ENCODE data around the gene OOEP.
A peak's percentile ranks its signal among the peaks of the same experiment; 100 is the strongest.

OOEP gene

DNA sequence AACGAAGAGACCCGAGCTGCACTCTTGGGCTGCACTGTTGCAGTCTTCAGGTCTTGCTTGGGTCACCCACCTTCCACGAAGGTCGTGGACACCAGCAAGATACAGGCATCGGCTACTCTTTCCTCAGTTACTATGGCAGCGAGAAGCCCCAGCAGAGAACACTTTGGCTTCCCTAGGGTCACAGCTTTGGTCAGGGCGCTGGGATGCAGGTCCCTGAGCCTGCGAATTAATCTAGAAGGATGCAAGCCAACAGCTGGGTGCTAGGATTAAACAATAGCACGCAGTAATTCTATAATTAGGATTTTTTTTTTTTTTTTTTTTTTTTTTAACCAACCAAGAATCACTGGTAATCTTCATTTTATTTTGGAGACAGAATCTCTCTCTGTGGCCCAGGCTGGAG, 5.1 kb downstream of the OOEP start:
- no peak for DNase-seq (ENCODE audit: low read depth, low spot score)

DNA sequence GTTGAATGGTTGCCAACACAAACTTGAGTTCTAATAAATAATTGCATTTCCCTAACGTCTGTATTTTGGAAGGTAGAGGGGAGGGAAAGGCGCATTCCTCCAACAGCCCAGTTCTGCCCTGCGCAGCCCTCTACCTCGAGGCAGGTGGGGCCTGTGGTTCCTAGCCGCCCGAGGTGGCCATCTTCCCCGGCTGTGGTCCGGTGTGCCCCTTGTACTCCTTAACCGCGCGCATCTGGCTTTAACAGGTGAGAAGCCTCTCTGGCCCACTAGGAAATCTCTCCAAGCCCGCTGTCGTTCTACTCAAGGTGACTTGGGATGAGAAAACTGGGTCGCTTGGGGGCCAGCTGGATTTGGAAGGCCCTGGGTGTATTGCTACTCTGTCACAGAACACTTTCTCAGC, 5.6 kb downstream of the OOEP start:
- no peak for DNase-seq (ENCODE audit: low read depth, low spot score)

DNA sequence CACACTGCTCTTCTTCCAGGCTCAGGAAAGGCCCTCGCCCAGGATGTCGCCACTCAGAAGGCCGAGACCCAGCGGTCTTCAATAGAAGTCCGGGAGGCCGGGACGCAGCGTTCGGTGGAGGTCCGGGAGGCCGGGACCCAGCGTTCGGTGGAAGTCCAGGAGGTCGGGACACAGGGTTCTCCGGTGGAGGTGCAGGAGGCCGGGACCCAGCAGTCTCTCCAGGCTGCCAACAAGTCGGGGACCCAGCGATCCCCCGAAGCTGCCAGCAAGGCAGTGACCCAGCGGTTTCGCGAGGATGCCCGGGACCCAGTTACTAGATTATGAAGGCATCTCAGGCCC, 6.2 kb downstream of the OOEP start:
- no peak for DNase-seq (ENCODE audit: low read depth, low spot score)

DNA sequence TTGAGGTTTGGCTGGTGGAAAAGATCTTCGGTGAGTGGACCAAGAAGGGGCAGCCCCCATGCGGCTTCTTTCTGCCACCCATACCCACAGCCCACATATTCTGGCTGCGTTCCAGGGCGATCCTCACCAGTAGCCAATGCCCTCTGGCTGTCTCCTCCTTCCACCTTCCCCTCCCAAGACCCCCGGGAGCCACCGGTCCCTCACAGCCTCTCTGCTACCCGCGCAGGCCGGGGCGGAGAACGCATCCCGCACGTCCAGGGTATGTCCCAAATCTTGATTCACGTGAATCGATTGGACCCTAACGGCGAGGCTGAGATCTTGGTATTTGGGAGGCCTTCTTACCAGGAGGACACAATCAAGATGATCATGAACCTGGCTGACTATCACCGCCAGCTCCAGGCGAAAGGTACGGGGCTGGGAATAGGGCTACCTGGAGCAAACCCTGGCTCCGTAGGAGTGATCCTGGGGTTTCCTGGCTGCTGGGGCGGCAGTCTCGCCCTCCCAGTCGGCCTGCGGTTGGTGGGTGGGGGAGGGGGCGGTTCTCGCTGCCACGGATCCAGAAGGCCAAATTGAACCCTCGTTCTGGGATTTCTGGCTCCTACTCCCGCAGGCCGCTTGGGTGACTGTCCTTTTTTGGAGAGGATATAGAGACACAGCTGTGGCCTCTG, 6.7 kb downstream of the OOEP start:
- DNase-seq (ENCODE audit: low read depth, low spot score), result no peak

DNA sequence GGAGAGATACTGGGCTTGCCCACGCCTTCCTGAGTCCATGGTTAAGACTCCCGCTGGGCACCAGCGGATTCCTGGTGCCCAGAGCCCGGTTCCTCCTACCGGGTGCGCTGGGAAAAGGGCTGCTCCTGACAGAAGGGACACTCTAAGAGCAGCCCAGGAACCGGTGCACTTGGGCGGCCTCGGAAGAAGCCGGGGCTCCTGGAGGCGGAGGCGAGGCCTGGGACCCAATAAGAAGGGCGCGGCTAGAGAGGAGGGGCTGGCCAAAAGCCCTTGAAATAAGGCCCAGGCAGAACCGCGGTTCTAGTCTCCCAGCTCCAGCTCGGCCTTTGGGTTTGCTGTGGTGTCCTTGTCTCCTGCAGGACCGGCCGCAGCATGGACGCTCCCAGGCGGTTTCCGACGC, 7.3 kb downstream of the OOEP start, which contains the start of gene KHDC3L:
TSS of gene KHDC3L (plus strand) at position 301 of the 400 bp plus-strand sequence. CDS start at position 373, 72 bp downstream.
- no peak for DNase-seq (ENCODE audit: low read depth, low spot score)

DNA sequence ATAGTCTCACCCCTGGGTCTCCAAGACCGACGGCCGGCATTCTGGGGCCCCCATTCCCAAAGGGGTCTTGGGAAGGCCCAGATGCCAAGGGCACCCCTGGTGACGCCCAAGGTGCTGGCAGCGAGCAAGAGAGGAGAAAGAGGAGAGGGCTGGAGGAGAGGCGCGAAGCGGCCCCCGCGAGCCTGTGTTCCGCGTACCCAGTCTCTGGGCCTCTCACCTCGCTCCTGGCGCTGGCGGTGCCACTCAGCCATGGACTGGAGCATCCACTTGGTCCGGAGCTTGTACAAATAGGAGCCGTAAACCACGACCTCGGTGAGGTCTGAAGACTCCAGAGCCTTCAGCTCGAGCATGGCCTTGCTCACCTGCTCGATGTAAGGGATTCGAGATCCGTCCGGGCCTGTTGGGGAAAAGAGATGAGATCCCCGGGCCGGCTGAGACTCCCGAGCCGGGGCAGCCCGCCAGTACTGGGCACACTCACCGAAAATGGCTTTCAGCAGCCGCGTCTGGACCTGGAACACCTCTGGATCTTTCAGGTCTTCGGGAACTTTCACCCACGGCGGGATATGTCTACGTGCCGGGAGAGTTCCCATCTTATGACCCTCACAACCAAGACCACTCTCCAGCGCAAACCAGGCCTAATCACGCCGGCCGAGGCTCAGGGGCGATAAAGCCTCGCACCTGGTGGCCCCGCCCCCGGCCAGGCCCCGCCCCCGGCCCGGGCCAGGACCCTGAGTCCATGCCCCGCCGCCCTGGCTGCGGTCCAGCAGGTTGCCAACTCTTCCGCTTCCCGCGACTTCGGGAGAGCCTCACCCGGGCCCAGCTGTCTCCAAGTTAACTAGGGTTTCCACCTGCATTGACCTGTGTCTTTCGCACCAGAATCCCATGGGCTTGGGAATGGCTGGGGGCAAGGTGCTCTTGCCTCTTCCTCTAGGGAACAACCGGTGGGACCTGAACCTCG, 15.8 kb downstream of the OOEP start, which contains the start of gene DPPA5:
TSS of gene DPPA5 (minus strand) at position 641 of the 958 bp plus-strand sequence. CDS start at position 590, 51 bp downstream.
- no peak for DNase-seq (ENCODE audit: low read depth, low spot score)

DNA sequence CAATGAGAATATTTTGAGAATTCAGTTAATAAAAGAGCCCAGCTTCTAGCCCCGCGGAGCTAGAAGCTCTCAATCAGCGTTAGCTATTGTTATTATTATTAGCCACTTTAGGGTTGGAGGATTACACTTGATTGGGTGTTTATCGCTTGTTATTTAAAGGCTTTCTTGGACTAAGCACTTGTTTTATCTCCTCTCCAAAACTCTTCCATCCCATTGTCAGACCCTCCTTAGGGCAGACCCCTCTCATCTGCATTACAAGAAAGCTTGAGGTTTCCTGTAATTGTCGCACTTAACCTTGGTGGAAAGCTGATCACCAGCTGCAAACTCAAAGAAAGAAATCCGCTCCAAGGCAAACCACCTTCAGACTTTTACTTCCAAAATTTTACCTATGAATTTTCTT, 20.4 kb downstream of the OOEP start:
- DNase-seq (ENCODE audit: low read depth, low spot score), result no peak

DNA sequence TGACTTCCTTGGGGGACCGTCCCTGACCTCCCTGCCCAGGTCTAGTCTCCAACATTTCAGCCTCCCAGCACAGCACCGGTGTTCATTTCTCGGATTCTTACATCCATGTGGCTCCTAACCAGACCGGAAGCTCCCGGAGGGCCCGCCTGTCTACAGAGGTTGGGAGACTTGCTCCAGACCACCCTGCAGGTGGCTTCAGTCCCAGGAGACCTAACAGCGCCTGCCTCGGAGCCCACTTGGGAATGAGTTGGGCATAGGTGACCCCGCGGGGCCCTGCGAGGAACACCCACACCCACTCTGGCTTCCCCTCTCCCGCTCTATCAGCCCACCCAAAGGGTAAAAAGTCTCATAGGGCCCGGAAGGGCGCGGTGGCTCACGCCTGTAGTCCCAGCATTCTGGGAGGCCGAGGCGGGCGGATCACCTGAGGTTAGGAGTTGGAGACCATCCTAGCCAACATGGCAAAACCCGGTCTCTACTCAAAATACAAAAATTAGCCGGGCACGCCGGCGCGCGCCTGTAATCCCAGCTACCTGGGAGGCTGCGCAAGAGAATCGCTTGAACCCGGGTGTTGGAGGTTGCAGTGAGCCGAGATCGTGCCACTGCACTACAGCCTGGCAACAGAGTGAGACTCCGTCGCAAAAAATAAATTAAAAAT, 21.0 kb downstream of the OOEP start:
- DNase-seq (ENCODE audit: low read depth, low spot score), result no peak

DNA sequence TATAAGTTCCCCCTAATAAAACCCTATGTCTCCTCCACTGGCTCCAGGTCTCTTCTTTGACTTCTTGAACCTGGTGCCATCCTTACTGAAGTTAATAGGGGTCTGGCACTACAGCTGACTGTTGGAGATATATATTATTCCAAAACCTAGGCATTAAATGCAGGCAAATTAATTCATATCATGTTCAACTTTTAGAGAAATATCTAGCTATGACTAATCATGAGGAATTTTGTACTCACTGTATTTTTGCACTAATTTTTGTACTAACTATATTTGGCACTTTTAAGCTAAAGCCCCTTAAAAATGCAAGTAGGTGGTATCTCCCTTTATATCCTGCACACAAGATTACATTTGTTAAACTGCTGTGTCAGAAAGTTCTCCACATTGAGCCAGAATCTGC, 26.5 kb downstream of the OOEP start:
- no peak for DNase-seq (ENCODE audit: low read depth, low spot score)

DNA sequence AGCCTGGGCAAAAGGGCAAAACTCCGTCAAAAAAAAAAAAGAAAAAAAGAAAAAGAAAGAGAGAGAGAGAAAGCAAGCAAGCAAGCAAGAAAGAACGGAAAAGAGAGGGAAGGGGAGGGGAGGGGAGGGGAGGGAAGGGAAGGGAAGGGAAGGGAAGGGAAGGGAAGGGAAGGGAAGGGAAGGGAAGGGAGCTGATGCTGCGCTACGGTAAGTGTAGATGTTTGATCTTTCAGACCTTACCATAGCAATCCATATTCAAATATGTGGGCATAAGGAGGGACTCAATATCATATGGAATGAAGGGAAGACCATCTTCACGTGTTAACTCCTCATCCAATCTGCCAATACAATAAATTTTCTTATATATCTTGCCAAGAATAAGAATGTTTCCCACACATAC, 27.5 kb downstream of the OOEP start:
- no peak for DNase-seq (ENCODE audit: low read depth, low spot score)

DNA sequence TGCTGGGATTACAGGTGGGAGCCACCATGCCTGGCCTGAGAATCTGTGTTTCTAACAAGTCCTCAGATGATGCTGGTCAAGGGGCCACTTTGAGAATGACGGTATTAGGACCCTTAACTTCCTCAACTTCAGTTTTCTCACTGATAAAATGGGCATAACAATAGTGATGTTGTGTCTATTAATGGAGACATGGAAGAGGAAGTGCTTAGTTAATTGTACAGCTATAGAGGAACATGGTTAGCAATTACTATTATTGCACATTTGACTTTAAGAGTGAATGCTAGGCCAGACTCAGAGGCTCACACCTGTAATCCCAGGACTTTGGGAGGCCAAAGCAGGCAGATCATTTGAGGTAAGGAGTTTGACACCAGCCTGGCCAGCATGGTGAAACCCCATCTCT, 28.4 kb downstream of the OOEP start:
- DNase-seq (ENCODE audit: low read depth, low spot score), result no peak

DNA sequence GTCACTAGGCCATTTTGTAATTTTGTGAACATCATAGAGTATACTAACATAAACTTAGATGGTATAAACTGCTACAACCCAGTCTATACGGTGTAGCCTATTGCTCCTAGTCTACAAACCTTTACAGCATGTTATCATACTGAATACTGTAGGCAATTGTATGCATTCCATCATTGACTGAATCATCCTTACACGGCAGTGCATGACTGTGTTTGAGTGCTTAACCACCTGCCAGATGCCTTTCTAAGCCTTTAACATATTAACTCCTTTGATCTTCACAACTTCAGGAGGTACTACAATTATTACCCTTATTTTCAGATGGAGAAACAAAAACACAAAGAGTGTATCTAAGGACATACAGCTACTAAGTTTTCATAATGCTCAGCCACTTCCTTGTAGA, 29.6 kb downstream of the OOEP start:
- DNase-seq (ENCODE audit: low read depth, low spot score), result peak; percentile 14

DNA sequence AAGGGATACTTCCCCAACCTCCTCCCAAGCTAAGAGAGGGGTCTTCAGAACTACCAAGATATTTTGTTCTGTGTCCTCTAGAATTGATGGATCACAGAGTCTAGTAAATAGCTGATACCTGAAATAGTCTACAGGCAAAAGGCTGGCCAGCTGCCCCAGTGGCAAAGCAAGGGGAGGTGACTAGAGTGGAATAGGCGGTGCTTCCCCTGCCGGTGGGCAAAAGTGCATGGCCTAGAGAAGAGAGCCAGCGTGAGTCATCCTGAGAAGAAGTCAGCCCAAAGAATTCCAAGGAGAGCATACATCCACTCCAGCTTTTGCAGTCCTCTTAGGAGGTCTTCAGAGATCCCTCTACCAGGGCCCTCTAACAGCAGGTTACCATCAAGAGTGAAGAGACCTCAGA, 30.4 kb downstream of the OOEP start:
- DNase-seq (ENCODE audit: low read depth, low spot score), result no peak

DNA sequence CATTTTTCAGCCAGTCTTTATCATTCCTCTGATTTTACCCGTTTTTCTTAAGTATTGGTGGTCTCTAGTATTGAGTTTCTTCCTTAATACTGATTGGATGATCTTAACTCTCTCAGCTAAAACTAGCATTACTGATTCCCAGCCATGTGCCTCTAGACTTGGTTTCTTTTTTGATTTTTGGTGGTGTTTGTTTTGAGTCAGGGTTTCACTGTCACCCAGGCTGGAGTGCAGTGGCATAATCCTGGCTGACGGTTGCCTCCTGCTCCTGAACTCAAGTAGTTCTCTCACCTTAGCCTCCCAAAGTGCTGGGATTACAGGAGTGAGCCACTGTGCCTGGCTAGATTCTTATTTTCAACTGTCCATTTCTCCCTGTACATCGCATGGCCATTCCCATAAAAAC, 40.5 kb downstream of the OOEP start:
- no peak for DNase-seq (ENCODE audit: low read depth, low spot score)

DNA sequence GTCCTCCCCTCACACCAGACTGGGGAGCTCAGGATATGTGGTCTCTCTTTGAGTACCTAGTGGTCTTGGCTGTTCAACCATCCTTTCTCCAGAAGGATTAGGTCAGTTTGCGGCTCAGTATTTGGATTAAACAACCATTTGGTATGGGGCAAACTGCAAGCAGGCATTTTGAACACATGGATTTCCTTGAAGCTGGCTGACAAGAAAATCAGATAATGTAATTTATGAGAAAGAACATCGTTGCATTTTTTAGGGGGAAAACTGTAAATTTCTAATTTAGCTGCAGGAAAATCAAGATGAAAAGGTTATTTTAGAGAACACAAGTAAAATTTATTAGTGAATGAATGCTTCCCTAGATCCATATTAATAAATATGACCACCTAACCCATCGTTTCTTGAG, 40.9 kb downstream of the OOEP start:
- no peak for DNase-seq (ENCODE audit: low read depth, low spot score)

DNA sequence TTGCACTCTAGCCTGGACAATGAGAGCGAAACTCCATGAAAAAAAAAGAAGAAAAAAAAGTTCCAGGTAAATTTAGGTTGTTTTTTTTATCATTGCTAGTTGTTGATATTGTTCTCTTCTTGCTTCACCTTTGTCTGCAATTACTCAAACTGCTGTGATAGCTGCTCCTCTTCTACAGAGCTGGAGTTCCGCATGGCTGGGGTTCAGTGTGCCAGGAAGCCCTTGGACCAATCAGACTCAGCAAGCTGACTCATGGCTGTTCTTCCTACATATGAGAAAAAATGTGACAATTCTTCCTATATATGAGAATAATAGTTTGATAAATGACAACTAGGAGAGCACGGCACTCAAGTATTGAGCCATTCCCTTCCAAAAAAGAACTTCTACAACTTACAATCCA, 44.0 kb downstream of the OOEP start:
- DNase-seq (ENCODE audit: low read depth, low spot score), result no peak

DNA sequence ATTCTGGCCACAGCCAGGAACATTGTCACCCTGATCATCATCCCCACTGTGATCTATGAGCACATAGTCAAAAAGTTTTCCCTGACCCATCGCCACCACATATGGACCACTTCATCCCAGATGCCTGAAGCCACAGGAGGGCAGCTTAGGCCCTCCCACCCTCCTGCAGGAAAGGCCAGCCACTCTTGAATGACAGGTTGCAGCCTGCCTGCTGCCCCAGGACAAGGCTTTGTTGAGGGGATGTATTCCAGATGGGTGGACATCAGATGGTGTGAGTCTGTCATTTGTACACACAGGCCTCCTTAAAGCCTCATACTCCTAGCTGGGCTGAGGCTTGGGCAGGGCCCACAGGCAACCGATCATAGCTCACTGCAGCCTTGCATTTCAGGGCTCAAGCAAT, 46.4 kb downstream of the OOEP start:
- DNase-seq (ENCODE audit: low read depth, low spot score), result no peak

All from astrocyte of the hippocampus (primary cell).